HG02884 (cell line): ENCODE measurements around the gene TRPC3.

ENCODE experiments used
- ATAC-seq: cut with Tn5 transposase; IDR thresholded peaks from one replicate; pipeline ENCODE4 v1.9.1; 2021; ENCODE audit warnings: mild to moderate bottlenecking, moderate library complexity; ENCODE audit not compliant: unreplicated experiment

TRPC3 gene

GRCh38 chr4:121876070-121876469 lies 75.8 kb downstream of the TRPC3 start:
- no peak for ATAC-seq

- no peak for ATAC-seq
Measured at GRCh38 chr4:121875652-121876051, 76.2 kb downstream of the TRPC3 start.

- no peak for ATAC-seq
Measured at GRCh38 chr4:121873604-121874003, 78.3 kb downstream of the TRPC3 start.

GRCh38 chr4:121869841-121870822 lies 81.7 kb downstream of the TRPC3 start, which contains the start of gene BBS7:
Gene BBS7, minus strand, starts transcription at chr4:121870474. Its CDS starts 161 bp downstream, at chr4:121870313.
- ATAC-seq: peak; percentile 98

GRCh38 chr4:121863799-121864198 lies 88.1 kb downstream of the TRPC3 start:
- ATAC-seq: no peak

- ATAC-seq: no peak
Measured at GRCh38 chr4:121861426-121861825, 90.4 kb downstream of the TRPC3 start.

- no peak for ATAC-seq
Measured at GRCh38 chr4:121860121-121860520, 91.7 kb downstream of the TRPC3 start.

GRCh38 chr4:121851354-121851753 lies 100.5 kb downstream of the TRPC3 start:
- ATAC-seq: no peak

GRCh38 chr4:121846662-121847061 lies 105.2 kb downstream of the TRPC3 start:
- no peak for ATAC-seq

- ATAC-seq: no peak
Measured at GRCh38 chr4:121842862-121843261, 109.0 kb downstream of the TRPC3 start.

- no peak for ATAC-seq
Measured at GRCh38 chr4:121838136-121838535, 113.7 kb downstream of the TRPC3 start.

- ATAC-seq: no peak
Measured at GRCh38 chr4:121829511-121829910, 122.3 kb downstream of the TRPC3 start.
